HG03066 (cell line): ENCODE data around the gene PCARE.

Experiments
- ATAC-seq: cut with Tn5 transposase; IDR thresholded peaks from one replicate; pipeline ENCODE4 v1.9.1; 2021; ENCODE audit warnings: low read depth; ENCODE audit not compliant: unreplicated experiment

Gene PCARE

GRCh38 chr2:29012211-29012681 lies 62.1 kb downstream of the PCARE start:
- no peak for ATAC-seq
